Activated CD4-positive, alpha-beta T cell treated with anti-CD3 and anti-CD28 coated beads, Interleukin-2, Interleukin-6, amounts not matched to agents 100 ng/mL and 50 ng/mL, durations not matched to agents 16 hours and 8 hours (primary cell): Measurements from ENCODE around the gene FOXO3B.
"Not testable (repeated sequence)": the region's sequence is repeated elsewhere in the genome, so short reads cannot be mapped to it uniquely, and the experiment has no call there.

ENCODE experiments used
- DNase-seq: peaks from one replicate; pipeline ENCODE4 v3.0.0-alpha.2; 2020

FOXO3B gene

DNA sequence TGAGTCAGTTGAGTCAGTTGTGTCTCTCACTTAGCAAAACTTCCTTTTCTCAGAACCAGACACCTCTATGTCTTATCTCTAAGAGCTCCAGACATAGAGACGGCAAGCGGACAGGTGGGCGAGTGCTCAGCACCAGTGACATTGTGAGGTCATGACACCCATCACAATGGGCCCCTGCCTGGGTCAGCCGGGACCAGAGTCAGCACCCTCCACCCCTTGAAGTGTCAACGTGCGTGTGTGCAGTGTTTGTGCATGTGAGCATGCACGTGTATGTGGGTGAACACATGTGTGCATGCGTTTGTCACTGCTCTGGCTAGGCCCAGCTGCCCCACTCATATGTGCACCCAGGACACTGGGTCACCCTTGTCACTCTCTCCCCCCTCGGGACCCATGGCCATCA, 37.8 kb downstream of the FOXO3B start, which contains the start of gene TBC1D28:
Gene TBC1D28, minus strand, starts transcription at position 101 of the 400 bp plus-strand sequence. CDS start 3,039 bp downstream, outside the sequence.
- DNase-seq: not testable (repeated sequence)

DNA sequence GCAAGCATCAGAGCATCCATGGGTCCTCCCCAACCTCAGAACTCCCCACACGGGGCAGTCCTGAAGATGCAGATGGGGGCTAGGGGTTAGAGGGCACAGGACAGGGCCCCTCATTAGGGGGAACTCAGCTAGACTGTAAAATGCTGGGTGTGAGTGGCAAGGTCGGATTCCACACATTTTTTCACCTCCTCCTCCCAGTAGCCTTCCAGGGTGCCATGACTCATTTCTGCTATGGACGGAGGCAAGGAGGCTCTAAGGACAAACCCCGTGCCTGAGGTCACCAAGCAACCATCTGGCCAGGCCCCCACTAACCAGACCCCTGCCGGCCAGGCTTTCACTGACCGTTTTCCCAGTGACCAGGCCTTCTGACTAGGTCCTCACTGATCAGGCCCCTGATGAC, 39.0 kb downstream of the FOXO3B start:
- DNase-seq: not testable (repeated sequence)

DNA sequence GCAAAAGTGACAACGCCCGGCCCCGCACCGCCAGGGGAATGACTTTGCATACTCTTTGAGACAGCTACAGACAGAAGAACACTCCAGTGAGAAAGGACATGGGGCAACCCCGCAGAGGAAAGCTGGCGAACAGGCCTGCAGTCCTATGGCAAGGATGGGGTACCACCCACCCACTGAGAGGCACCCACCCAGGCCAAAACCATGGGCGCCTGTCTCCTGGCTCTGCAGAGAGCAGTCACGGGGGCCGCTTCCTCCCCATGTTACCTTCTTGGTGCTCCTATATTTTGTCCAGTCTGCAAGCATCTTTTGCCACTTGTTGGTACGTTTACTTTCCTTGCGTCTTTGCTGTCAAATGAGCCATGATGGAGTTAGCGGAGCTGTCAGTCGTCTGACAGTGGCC, 43.8 kb downstream of the FOXO3B start:
- DNase-seq: not testable (repeated sequence)

DNA sequence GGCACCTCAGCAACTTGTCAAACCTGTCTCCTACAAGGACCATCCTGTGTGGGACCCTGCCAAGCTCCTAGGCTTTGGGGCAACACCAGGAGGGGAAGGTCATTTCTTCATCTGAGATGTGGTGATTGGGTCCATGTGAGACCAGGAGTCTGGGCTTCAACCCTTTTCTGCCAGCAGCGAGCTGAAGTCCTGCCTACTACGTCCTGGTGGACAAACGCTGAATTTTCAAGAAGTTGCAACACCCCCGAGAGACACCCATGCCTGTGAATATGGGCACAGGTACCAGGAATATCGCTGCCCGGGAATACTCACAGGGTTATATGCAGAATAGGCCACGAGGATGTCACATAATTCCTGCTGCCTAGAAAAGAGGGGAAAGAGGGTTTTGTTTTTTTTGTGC, 45.9 kb downstream of the FOXO3B start:
- not testable (repeated sequence) for DNase-seq

DNA sequence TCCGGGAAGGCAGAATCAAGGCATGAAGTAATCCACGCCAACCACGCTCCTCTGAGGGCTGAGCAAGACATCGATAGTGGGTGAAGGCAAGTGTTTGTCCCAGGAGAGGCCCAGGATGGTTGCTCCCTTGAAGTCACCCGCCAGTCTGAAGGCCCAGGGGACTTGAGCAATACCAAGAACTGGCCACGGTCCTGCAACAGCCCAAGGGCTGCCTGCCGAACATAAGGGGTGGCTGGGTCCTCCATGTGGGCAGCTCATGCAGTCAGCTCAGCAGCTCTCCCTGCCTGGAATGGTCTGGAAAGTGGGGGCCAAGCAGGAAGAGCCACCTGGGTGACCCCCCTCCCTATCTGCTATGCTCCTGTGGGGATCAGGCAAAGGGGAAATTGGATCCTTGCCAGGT, 46.3 kb downstream of the FOXO3B start:
- not testable (repeated sequence) for DNase-seq

DNA sequence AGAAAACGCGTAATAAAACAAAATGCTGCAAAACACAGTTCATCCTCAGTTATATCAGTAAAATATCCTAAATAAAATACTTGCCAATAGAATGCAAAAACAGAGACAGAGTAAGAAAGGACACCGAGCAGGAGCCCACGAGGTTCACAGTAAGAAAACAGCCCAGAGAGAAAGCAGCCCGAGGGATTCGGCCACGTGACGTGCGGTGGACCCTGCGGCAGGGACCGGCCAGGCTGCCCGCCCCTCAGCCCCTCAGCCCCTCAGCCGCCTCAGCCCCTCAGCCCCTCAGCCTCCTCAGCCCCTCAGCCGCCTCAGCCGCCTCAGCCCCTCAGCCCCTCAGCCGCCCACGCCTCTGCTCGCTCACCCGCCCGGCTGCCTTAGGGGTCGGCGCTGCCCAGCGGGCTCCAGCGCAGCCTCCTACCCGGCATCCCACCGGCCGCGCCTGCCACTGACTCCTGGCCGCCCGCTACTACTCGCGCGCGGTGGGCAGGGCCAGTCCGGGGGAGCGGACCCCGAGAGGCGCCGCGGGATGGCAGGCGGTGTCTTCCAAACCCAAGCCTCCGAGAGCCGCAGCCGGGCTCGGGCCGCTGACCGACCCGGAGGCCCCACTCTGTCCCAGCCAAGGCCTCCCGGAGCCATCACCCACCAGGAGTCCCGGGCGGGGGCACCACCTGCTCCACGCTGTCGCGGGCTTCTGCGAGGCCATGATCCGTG, 47.4 kb downstream of the FOXO3B start:
- not testable (repeated sequence) for DNase-seq
